Ammon's horn (tissue), 1 donor: ENCODE measurements around the gene TNIP3.
A peak's percentile ranks its signal among the peaks of the same experiment; 100 is the strongest.
"Not testable (repeated sequence)": the region's sequence is repeated elsewhere in the genome, so short reads cannot be mapped to it uniquely, and the experiment has no call there.

Experiments
- DNase-seq: peaks from one replicate; pipeline ENCODE4 v3.0.0-alpha.2; 2016; ENCODE audit warnings: low spot score

Gene TNIP3, protein sequence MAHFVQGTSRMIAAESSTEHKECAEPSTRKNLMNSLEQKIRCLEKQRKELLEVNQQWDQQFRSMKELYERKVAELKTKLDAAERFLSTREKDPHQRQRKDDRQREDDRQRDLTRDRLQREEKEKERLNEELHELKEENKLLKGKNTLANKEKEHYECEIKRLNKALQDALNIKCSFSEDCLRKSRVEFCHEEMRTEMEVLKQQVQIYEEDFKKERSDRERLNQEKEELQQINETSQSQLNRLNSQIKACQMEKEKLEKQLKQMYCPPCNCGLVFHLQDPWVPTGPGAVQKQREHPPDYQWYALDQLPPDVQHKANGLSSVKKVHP

DNA sequence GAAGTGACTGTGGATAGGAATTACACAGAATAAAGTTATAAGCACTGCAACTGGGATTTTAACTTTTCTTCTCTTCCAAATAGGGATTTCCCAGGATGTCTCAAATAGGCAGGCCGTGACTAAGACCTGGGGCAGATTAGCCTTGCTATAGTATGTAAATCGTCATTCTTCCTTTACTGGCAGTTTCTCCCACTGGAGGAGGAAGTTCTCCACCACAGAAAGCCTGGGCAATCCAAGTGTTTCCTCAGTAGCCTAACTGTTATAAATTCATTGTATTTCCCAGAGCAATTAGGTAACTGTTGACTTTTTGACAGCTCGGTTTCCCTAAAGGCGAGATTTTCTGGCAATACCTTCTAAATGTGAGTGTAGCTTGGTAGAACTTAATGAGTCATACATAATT is at the start of gene TNIP3:
TNIP3 (minus strand) TSS at position 31 of the 400 bp plus-strand sequence. CDS start 196 bp downstream, outside the sequence.
- DNase-seq: no peak

DNA sequence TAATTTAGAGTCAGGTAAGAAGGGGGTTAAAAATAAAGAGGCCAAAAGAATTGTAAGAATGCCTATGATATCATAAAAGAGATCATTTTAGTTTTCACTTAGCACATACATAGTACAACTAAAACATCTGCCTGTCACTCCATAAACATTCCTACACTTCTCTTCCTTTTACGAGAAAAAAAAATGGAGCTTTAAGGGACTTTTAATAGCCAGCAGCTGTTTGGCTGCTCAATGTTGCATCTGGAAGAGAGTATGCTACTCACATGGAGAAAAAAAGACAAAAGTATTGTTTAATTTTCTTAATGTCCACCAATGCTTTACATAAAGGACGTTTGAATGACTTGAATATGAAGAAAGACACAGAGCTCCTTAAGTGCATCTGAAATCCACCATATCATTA is 48.7 kb upstream of the TNIP3 start:
- DNase-seq: no peak

DNA sequence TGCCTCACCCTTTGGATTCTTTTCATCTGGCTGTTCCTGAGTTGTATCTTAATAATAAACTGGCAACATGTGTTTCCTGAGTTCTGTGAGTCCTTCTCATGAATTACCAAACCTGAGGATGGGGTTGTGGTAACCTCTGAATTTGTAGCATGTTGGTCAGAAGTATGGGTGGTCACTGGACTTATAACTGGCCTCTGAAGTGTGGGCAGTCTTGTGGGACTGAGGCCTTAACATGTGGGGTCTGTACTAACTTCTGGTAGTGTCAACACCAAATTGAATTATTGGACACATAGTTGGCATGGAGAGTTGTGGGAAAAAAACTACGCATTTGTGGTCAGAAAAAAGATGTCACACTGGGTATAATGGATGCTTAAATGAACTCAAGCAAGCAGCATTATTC is 45.0 kb upstream of the TNIP3 start:
- DNase-seq: no peak

DNA sequence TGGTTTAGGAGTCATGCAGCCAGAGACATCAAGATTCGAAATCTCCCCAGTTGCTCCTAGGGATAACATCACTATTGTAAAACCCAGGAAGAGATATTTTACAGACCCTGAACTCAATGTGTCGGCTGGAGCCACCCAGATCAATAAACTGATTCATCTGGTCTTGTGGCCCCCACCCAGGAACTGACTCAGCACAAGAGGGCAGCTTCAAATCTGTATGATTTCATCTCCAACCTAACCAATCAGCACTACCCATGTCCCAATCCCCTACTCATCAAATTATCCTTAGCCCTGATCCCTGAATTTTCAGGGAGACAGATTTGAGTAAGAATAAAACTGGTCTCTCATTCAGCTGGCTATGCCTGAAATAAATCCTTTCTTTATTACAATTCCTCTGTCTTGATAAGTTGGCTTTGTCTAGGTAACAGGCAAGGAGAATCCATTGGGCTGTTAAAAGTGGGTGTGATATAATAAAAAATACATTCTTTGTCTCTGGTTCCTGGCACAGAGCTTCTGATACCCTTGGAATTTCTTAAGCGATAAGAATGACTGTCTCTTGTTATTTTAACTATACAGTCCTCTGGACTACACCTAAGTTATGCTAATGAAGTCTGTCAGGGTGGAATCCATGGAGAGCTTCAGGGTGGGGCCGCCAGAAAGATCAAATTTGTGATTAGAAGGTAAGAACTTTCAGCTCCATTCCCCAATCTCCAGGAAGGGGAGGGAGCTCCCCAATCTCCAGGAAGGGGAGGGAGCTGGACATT is 44.3 kb upstream of the TNIP3 start:
- DNase-seq: no peak

DNA sequence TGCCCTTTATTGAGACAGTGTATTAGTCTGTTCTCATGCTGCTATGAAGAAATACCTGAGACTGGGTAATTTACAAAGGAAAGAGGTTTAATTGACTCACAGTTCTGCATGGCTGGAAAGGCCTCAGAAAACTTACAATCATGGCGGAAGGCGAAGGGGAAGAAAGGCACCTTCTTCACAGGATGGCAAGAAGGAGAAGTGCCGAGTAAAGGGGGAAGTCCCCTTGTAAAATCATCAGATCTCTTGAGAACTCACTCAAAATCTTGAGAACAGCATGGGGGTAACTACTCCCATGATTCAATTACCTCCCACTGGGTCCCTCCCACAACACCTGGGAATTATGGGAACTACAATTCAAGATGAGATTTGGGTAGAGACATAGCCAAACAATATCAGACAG is 41.7 kb upstream of the TNIP3 start:
- not testable (repeated sequence) for DNase-seq

DNA sequence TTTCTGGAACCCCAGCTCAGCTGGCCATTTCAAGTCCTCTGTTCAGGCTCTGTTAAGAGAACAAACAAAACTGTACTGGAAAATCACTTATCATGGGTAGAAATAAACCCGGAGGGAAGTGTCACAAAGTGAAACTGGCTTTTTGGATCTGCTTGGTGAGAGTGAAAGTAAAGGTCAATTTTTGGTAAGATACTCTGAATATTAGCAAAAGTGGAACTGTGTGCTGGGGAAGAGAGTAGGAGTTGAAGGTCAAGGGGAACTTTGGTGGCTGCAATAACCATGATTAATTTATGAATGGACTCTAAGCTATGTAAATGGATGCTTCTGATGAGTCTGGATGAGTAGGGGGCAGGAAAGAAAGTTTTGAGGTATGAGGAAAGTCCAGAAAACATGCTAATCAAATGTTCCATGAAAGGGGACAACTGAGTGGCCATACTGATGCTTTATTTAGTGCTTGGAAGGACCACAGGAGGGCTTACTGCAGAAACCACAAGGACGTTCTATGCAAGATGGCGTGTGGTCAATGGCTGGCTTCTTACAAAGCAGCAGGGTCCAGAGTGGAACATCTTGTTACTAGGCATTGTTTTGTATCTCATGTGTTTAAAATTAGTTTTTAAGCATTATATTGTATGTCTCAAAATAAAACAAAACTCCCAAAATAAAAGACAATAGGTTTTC is 36.8 kb upstream of the TNIP3 start:
- no peak for DNase-seq

DNA sequence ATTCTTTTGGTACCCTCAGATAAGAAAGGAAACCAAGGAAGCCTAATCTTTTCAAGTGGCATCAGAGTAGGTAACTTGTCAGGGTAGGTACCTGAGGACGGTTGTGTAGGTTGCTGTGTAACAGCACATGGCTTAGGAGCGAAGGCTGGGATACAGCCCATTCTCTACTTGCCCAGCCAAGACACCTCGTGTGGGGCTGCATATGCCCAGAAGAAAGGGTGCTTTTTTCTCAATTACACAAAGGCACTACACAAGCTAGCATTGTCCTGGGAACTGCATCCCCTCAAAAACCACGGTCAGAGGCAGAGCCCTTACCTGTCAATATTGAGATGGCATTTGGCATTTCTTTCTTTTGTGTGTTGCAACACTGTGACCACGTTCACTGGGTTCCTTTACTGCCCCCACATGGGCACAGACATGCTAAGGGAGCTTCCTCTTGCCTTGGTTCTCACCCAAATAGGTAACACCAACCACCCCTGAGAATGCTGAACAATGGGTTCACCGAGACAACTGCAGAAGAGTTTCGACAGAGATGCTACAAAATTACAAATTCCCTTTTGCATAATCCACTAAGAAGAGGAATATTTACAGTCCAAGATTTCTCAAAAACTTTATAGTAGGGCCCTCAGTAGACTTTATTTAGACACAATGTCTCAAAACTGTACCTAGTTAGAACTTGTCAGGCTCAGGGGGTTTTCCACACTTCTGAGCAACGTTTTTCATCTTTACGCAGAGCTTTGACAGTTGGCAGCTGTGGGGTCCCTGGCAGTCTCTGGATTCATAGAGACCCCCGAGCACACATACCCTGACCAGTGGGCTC is 35.8 kb upstream of the TNIP3 start:
- no peak for DNase-seq

DNA sequence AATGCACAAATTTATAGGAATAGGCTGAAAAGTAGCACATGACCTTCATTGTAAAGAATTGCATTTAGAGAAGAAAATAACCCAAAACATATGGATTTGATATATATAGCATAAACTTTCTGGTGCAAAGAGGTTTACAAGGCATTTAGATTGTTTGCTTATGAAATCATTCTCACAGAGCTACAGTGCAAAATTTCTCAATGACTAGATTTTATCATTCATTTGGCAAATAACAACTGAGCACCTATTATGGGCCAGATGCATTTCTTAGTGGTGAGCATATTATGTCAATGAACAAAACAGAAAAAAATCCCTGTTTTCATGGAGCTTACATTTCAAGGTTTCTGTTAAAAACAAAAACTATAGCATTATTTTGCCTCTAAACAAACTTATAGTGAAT is 34.1 kb upstream of the TNIP3 start:
- DNase-seq: no peak

DNA sequence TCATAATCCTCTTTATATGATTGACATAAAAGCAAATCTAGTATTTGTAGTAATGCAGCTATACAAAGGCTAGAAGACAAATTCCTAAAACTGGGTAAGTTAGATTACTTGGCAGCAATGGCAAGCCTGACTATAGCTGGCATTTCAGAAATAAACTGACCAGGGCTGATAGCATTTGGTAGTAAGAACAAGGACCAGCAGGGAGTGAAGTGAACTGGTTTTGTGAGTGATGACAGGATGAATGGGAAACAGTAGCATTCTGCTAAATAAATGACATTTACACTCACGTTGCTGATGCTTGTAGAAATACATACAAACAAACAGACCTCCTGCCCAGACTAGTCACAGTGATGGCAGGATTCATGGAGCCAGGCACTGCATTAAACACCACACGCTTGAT is 31.5 kb upstream of the TNIP3 start:
- no peak for DNase-seq

DNA sequence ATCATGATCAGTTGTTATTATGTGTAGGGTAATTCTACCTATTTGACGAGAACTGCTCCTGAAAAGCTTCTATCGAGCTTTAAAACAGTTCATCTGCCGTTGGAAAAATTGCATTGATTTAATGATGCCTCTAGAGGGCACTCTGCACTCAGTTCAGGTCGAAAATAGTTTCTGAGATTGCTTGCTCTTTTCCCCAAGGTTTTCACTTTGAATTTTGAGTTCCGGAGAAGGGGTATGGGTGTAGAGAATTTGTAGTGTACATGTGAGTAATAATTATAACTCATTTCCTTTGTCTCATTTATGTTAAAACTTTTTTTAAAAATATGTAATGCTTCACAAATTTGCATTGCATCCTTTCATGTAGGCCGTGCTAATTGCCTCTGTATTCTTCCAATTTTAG is 28.4 kb upstream of the TNIP3 start:
- DNase-seq: peak; percentile 46

DNA sequence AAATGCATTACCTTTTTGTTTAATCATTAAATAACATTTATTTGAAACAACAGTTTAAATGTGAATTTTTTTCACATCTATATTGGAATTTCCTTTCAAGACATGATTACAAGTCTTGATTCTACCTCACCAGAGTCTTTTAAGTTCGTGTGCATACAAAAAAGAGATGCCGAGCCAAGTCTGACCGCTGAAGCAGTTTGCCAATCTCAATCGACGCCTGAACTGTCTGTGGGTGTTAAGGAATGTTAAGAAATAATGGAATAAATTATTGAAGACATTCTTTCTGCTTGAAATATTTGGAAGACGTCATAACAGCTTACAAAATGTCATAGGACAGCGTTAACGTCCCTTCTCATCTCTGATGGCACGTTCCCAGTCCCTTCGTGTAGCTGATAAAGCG is 27.9 kb upstream of the TNIP3 start:
- DNase-seq: no peak

DNA sequence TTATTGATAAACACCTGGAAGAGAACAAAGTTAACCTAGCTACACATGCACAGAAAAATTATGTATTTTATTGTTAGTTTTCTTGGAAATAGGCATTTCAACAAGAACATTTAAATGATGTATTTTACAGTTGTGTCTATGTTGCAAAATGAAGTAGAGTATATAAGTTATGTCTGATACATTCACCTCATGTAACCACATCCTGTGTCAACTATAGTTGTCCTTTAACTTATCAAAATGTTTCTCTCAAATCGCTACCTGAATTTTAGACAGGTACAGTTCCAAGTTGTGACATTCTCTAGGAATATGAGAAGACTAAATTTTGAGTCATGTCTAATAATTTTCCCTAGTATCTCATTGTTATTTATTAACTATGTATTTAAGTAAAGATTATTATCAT is 27.2 kb upstream of the TNIP3 start:
- no peak for DNase-seq

DNA sequence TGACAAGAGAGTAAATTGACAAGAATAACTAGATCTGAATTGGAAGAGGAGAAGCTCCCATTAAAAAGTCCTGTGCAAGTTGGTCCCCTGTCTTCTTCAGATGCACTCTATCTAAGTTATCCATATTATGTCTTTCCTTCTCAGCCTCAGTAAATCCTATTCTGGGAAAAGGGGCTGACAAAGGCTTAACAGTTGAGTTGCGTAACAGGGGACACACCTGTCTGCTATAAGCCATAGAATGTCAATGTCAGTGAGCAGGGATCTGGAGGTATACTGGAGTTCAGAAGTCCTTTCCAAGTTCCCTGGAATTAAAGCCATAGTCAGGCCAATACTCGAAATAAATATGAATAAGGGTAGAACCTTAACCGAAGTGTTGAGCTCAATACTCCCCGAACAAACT is 26.3 kb upstream of the TNIP3 start:
- no peak for DNase-seq

DNA sequence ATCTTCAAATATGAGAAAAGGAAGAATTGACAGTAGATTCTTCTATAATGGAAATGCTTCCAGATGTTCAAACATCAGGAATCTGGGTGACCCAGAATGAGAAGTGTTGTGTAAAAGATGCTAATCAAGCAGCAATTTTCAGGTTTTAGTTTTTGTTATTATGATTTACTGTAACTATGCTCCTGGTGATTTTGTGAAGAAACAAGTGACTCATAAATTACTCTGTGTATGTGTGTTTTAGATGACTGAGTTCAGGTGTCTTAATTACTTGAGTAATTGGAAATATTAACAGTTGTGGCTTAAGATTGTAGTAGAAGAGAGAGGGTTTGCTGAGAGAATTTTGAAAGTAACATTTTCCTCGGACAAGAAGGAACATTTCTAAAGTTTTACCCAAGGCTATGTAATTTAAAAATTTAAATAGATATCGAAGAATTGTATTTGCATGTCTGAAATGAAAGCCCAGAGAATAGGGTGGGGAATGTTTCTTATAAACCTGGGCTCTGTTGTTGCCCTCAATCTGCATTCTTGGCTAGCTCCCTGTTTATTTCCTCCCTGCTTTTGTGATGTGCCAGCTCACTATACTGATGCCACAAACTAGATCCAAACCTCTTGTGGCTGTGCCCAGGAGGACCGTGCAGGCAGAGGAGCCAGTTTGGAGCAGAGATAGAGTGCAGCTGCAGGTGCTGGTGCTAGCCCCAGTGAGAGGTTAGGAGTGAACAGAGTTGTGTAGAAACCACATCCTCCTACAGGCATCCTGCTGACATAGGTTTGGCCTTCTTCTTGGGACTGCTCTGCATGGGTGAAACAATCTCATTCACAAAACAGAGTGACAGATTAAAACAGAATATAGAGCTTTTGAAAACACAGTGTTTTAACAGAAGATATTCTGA is 25.4 kb upstream of the TNIP3 start:
- DNase-seq: no peak

DNA sequence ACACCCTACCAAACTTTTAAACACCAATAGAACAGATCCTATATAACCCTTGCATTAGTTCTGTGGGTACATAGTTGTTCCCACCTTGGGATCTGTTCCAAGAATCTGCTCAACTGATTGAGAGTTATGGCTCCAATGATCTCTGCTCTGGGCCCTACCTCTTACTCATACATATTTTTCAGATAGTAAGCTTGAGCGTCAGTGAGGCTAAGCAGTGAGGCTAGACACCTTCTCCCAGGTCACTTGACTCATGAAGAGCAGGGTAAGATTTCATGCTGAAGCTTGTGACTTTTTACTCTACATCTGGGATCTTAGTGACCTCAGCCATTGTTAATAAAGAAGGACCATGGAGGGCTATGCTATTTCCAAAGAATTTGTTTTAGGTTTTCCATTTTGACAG is 23.1 kb upstream of the TNIP3 start:
- DNase-seq: no peak

DNA sequence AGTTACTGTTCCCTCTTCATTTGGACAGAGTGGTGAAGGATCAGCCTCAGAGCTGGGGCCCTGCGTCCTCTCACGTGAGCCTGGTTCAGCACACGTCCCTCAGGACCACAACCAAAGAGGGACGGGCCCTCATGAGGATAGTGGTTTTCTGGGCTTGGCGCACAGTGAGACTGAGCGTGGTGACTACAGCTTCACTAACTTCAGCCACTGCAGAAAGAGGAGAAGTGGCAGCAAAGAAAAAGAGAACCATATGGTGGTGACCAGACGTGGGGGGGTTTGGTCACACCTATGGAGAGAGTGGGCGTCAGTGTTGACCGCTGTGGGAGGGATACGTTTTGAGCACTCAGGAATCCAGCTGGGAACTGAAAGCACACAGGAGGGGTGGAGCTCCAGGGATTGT is 21.8 kb upstream of the TNIP3 start:
- DNase-seq: no peak

DNA sequence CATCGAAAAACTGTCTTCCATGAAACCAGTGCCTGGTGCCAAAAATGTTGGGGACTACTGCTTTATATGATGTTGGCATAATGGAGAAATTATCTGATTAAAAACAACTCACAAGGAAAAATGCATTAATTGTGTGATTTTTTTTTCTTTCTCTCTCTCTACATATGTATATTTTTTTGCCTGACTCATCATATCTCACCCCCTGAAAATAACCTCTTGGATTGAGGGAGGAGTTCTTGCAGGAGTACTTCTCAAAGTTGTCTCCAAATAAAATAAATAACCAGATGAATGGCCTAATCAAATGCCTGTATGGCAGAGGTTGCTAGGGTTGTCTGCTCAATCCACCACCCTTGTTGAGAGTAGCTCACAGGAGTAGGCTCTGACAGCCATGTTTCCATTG is 19.9 kb upstream of the TNIP3 start:
- no peak for DNase-seq

DNA sequence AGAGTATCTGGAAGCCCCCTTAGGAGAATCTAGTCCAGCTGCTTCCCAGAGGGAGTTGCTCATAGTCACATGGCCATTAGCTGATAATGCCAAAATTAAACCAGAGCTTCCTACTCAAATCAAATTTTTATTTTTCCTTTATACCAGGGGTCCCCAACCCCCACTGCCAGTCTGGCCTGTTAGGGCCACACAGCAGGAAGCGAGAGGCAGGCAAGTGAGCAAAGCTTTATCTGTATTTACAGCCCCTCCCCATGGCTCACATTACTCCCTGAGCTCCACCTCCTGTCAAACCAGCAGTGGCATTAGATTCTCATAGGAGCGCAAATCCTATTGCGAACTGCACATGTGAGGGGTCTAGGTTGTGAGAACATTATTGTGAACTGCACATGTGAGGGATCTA is 19.2 kb upstream of the TNIP3 start:
- no peak for DNase-seq

DNA sequence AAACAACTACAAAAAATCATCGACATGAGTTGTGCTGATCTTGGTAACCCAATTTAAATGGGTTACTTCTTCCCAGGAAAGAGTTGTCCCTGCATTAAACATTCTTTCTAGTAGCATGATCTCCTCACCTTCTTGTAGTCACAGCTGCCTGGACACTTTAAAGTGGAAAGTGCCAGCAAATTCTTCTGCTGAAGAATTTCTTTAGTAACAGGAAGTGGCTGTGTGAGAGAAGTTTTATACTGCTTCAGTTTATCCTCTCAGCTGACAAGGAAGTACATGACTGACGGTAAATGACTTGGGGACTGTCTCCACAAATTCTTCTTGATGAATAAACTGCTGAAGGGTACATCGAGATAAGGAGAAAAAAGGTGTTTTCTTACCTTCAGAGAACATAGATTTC is 18.2 kb upstream of the TNIP3 start:
- DNase-seq: no peak

DNA sequence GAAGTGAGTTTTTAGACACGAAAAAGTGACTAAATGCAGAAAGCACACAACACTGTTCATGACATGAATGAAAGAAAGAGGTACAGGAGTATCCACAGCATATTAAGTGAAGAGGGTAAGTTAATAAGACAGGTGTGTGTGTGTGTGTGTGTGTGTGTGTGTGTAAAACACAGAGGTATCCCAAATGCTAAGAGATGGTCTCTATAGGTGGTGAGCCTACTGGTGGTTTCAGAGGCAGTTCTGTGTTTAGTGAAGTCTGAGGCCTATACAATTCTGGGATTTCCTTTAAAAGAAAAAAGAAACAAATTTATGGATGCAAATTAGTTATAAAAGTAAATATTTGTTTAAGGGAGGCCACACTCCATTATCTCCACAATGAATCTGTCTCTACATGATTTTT is 17.4 kb upstream of the TNIP3 start:
- DNase-seq: no peak

DNA sequence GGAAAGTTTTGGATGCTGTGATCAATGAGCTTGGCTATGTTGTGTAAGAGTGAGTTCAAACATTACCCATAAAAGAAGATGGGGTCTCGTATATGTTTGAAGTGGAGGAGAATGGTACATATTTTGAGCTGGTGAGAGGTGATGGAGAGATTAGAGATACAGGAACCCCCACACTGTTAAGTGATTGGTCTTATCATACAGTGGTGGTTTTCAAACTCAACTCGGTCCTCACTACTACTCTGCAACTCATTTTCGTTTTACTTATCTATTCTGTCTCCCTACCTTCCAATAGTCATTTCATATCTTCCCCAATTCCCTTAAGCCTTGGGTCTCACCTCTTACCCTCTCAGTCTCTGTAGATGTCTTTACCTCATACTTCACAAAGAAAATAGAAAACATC is 16.4 kb upstream of the TNIP3 start:
- DNase-seq: no peak
